OCI-LY3 (cell line): ENCODE data around the gene COA3.

Experiments used
- CTCF ChIP-seq: fragments of 200-600, 300-600 bp; sonication (generic); IDR thresholded peaks from 2 replicates; pipeline ENCODE4 v1.5.1; 2014; ENCODE audit warnings: antibody characterized with exemption, low read length, low read depth
- EZH2phosphoT487 ChIP-seq: fragments of 200-600 bp; shearing (Covaris generic); IDR thresholded peaks from 2 replicates; pipeline ENCODE4 v1.6.1; 2018; ENCODE audit warnings: antibody characterized with exemption, mixed run types, low read depth

GRCh38 chr17:42792545-42792944 is 6.0 kb downstream of the COA3 start:
- TF ChIP-seq EZH2phosphoT487: no peak
- no peak for TF ChIP-seq CTCF
